H1 (cell line): ENCODE data around the gene HMGCL. TPM values are rescaled to one million over a fixed set of nuclear protein-coding genes. Genes with fewer than 3 reads are reported as not detected.

Experiments used
- CTCF ChIA-PET: fragments of 300-600 bp; sonication (Branson Sonifier 250); formaldehyde crosslinking; loops from one replicate; lab custom pipeline; 2021; ENCODE audit not compliant: partially characterized antibody; lab: Charles Lee
- POLR2A ChIA-PET: fragments of 300-600 bp; sonication (Branson Sonifier 250); formaldehyde crosslinking; loops from one replicate; lab custom pipeline; 2021; ENCODE audit warnings: inconsistent platforms; ENCODE audit not compliant: partially characterized antibody; lab: Charles Lee
- DNase-seq, 2 experiments: peaks; one replicate each; pipeline versions ENCODE4 v3.0.0 to v3.0.0-alpha.2; 2010 to 2022; ENCODE audit warnings: low spot score in 2 of 2, low read depth in 1 of 2, mixed read lengths in 1 of 2
- FAIRE-seq: peaks from 2 replicates; lab custom pipeline; 2011; peaks lifted over from hg19 to GRCh38; lab: Jason Lieb, UNC
- H2AFZ ChIP-seq: 2 replicates; pipeline ENCODE4 v1.8.1; 2012; ENCODE audit warnings: low read length, inconsistent platforms
- H2AK5ac ChIP-seq: 2 replicates; pipeline ENCODE4 v1.6.1; 2013; ENCODE audit warnings: low read depth, low read length
- H2BK120ac ChIP-seq: replicated peaks from 2 replicates; pipeline ENCODE3; 2013; ENCODE audit warnings: low read depth, low read length, inconsistent platforms
- H2BK12ac ChIP-seq: 2 replicates; pipeline ENCODE4 v1.6.1; 2013; ENCODE audit warnings: low read depth, low read length
- H2BK15ac ChIP-seq: 2 replicates; pipeline ENCODE4 v1.6.1; 2013; ENCODE audit warnings: low read length
- H2BK20ac ChIP-seq: 2 replicates; pipeline ENCODE4 v1.6.1; 2013; ENCODE audit warnings: low read length
- H2BK5ac ChIP-seq: 2 replicates; pipeline ENCODE4 v1.6.1; 2013; ENCODE audit warnings: low read depth, low read length
- H3K14ac ChIP-seq: 2 replicates; pipeline ENCODE4 v1.6.1; 2013; ENCODE audit warnings: inconsistent platforms; ENCODE audit not compliant: insufficient read length
- H3K18ac ChIP-seq: 2 replicates; pipeline ENCODE4 v1.6.1; 2013; ENCODE audit warnings: low read length; ENCODE audit errors: extremely low read depth
- H3K23ac ChIP-seq: 2 replicates; pipeline ENCODE4 v1.6.1; 2013; ENCODE audit warnings: inconsistent platforms; ENCODE audit not compliant: insufficient read length
- H3K23me2 ChIP-seq: 2 replicates; pipeline ENCODE4 v1.6.1; 2013; ENCODE audit warnings: low read depth, low read length
- H3K27ac ChIP-seq: 2 replicates; pipeline ENCODE4 v1.6.1; 2011; ENCODE audit warnings: low read depth, low read length, inconsistent platforms
- H3K27me3 ChIP-seq, 4 experiments: replicated peaks in 1 of 4; 1 replicate in 1 of 4; 2 replicates in 3 of 4; pipeline versions ENCODE4 v1.6.1 to v1.8.1; 2011 to 2013; ENCODE audit warnings: low read length in 3 of 4, mild to moderate bottlenecking in 3 of 4, inconsistent platforms in 2 of 4, mixed read lengths in 2 of 4, moderate library complexity in 1 of 4; ENCODE audit not compliant: control insufficient read depth in 3 of 4, insufficient read depth in 3 of 4; ENCODE audit errors: extremely low read depth in 1 of 4
- H3K36me3 ChIP-seq, 4 experiments: 2 replicates each; pipeline versions ENCODE4 v1.6.1 to v1.8.1; 2011 to 2013; ENCODE audit warnings: mild to moderate bottlenecking in 4 of 4, low read length in 3 of 4, moderate library complexity in 2 of 4, control low read depth in 1 of 4, inconsistent platforms in 1 of 4; ENCODE audit not compliant: insufficient read depth in 4 of 4, control insufficient read depth in 2 of 4
- H3K4ac ChIP-seq: replicated peaks from 2 replicates; pipeline ENCODE3; 2013; ENCODE audit warnings: low read length, low read depth, mixed read lengths, inconsistent platforms; ENCODE audit not compliant: insufficient read length
- H3K4me1 ChIP-seq, 4 experiments: replicated peaks in 1 of 4; 1 replicate in 1 of 4; 2 replicates in 3 of 4; pipeline versions ENCODE4 v1.6.1 to v1.8.1; 2011 to 2013; ENCODE audit warnings: low read length in 3 of 4, inconsistent platforms in 2 of 4, mixed read lengths in 1 of 4; ENCODE audit not compliant: insufficient read depth in 4 of 4, control insufficient read depth in 3 of 4
- H3K4me2 ChIP-seq, 2 experiments: 2 replicates each; pipeline versions ENCODE4 v1.6.1 to v1.8.1; 2011 to 2013; ENCODE audit warnings: low read depth in 2 of 2, low read length in 2 of 2, control low read depth in 1 of 2, inconsistent platforms in 1 of 2, mild to moderate bottlenecking in 1 of 2; ENCODE audit not compliant: insufficient read depth in 1 of 2
- H3K4me3 ChIP-seq, 4 experiments: fragments of 200-600, 300-600 bp in 1 of 4; sonication (generic), shearing (Covaris generic), sonication (Bioruptor Twin) in 1 of 4; 2 replicates each; pipeline versions ENCODE4 v1.5.1 to v1.8.1; 2011 to 2016; ENCODE audit warnings: low read length in 4 of 4, low read depth in 3 of 4, control low read depth in 2 of 4, inconsistent platforms in 2 of 4, mild to moderate bottlenecking in 2 of 4, mixed read lengths in 1 of 4, moderate library complexity in 1 of 4; ENCODE audit not compliant: insufficient read depth in 2 of 4; ENCODE audit errors: extremely low read depth in 1 of 4
- H3K56ac ChIP-seq: replicated peaks from 2 replicates; pipeline ENCODE3; 2013; ENCODE audit warnings: low read depth, mild to moderate bottlenecking, mixed read lengths, low read length, inconsistent platforms; ENCODE audit not compliant: insufficient read length
- H3K79me1 ChIP-seq: 2 replicates; pipeline ENCODE4 v1.6.1; 2013; ENCODE audit warnings: low read depth, low read length, control low read depth
- H3K79me2 ChIP-seq, 2 experiments: 2 replicates each; pipeline versions ENCODE4 v1.6.1 to v1.8.1; 2012 to 2013; ENCODE audit warnings: low read length in 2 of 2, mild to moderate bottlenecking in 2 of 2, inconsistent platforms in 1 of 2; ENCODE audit not compliant: insufficient read depth in 2 of 2, control insufficient read depth in 1 of 2
- H3K9ac ChIP-seq, 4 experiments: replicated peaks in 1 of 4; 1 replicate in 1 of 4; 2 replicates in 3 of 4; pipeline versions ENCODE4 v1.6.1 to v1.8.1; 2011 to 2013; ENCODE audit warnings: low read depth in 3 of 4, low read length in 3 of 4, control low read depth in 2 of 4, mild to moderate bottlenecking in 2 of 4, moderate library complexity in 2 of 4, inconsistent platforms in 1 of 4; ENCODE audit errors: extremely low read depth in 1 of 4
- H3K9me3 ChIP-seq, 2 experiments: 2 replicates each; pipeline versions ENCODE4 v1.6.1 to v1.8.1; 2012 to 2013; ENCODE audit warnings: mild to moderate bottlenecking in 2 of 2, moderate library complexity in 2 of 2, control low read depth in 1 of 2, inconsistent platforms in 1 of 2, low read depth in 1 of 2, low read length in 1 of 2, mixed read lengths in 1 of 2; ENCODE audit not compliant: insufficient read depth in 2 of 2
- H4K20me1 ChIP-seq, 2 experiments: replicated peaks in 1 of 2; 2 replicates each; pipeline versions ENCODE3 to v1.8.1; 2011 to 2013; ENCODE audit warnings: inconsistent platforms in 2 of 2, low read length in 2 of 2, mild to moderate bottlenecking in 1 of 2; ENCODE audit not compliant: insufficient read depth in 2 of 2, control insufficient read depth in 1 of 2
- H4K5ac ChIP-seq: 2 replicates; pipeline ENCODE4 v1.6.1; 2013; ENCODE audit warnings: low read length, low read depth, mixed read lengths, inconsistent platforms; ENCODE audit not compliant: insufficient read length
- H4K8ac ChIP-seq: 2 replicates; pipeline ENCODE4 v1.8.0; 2013; ENCODE audit warnings: mild to moderate bottlenecking, moderate library complexity, low read length, inconsistent platforms; ENCODE audit not compliant: insufficient read depth; ENCODE audit errors: extremely low read depth
- H4K91ac ChIP-seq: replicated peaks from 2 replicates; pipeline ENCODE3; 2013; ENCODE audit warnings: low read length, mixed read lengths, inconsistent platforms; ENCODE audit not compliant: insufficient read length
- CHD2 ChIP-seq: IDR thresholded peaks from 2 replicates; pipeline ENCODE4 v1.6.1; 2012; ENCODE audit warnings: low read length, improper control_type of control experiment
- CREB1 ChIP-seq: IDR thresholded peaks from 2 replicates; pipeline ENCODE4 v1.6.1; 2012; ENCODE audit warnings: inconsistent platforms
- CTCF ChIP-seq, 3 experiments: IDR thresholded peaks; 1 replicate in 2 of 3; 2 replicates in 1 of 3; pipeline versions ENCODE4 v1.5.1 to v1.6.1; 2011; ENCODE audit warnings: low read length in 3 of 3, mild to moderate bottlenecking in 3 of 3, inconsistent platforms in 2 of 3, low read depth in 1 of 3, moderate library complexity in 1 of 3; ENCODE audit not compliant: insufficient read depth in 1 of 3; ENCODE audit errors: control extremely low read depth in 1 of 3
- EP300 ChIP-seq, 2 experiments: IDR thresholded peaks; 1 replicate in 1 of 2; 2 replicates in 1 of 2; pipeline ENCODE4 v1.6.1; 2011 to 2012; ENCODE audit warnings: low read depth in 2 of 2, low read length in 2 of 2, mild to moderate bottlenecking in 2 of 2, borderline replicate concordance in 1 of 2, inconsistent platforms in 1 of 2, moderate library complexity in 1 of 2
- NANOG ChIP-seq: IDR thresholded peaks from 2 replicates; pipeline ENCODE4 v1.6.1; 2011; ENCODE audit warnings: low read length, low read depth, mild to moderate bottlenecking, inconsistent platforms; ENCODE audit not compliant: insufficient read depth, poor library complexity, severe bottlenecking
- PHF8 ChIP-seq: fragments of 200-600 bp; sonication (generic); conservative IDR thresholded peaks from 2 replicates; pipeline ENCODE4 v1.7.1; 2012; ENCODE audit warnings: low read depth, mild to moderate bottlenecking, inconsistent platforms, low read length, moderate library complexity
- POLR2A ChIP-seq, 2 experiments: IDR thresholded peaks; 1 replicate in 1 of 2; 2 replicates in 1 of 2; pipeline ENCODE4 v1.6.1; 2011; ENCODE audit warnings: low read depth in 2 of 2, low read length in 2 of 2, mild to moderate bottlenecking in 2 of 2; ENCODE audit errors: control extremely low read depth in 1 of 2
- POLR2AphosphoS5 ChIP-seq: IDR thresholded peaks from 2 replicates; pipeline ENCODE4 v1.6.1; 2011; ENCODE audit warnings: low read depth, low read length
- SP2 ChIP-seq: IDR thresholded peaks from 2 replicates; pipeline ENCODE4 v1.6.1; 2012; ENCODE audit warnings: mild to moderate bottlenecking, low read length, inconsistent platforms
- WGBS, 2 experiments: shearing (Covaris generic) in 1 of 2; methylation state at CpG; one replicate each; pipeline versions ENCODE4 v1.1.6 to v1.1.7; 2013 to 2015; ENCODE audit warnings: low lambda C conversion rate in 2 of 2, mixed read lengths in 2 of 2, inconsistent platforms in 1 of 2, low coverage in 1 of 2, missing lambda C conversion rate in 1 of 2; ENCODE audit not compliant: insufficient replicate concordance in 2 of 2, insufficient coverage in 1 of 2, insufficient read length in 1 of 2; ENCODE audit errors: extremely low coverage in 1 of 2, missing lambda C conversion rate in 1 of 2; 5-methylcytosine and 5-hydroxymethylcytosine counted together
- polyA plus RNA-seq, 7 experiments: library from polyadenylated mRNA; depleted of rRNA in 3 of 7; stranded (reverse) in 5 of 7; unstranded in 2 of 7; fragments of >200 nt in 5 of 7; fragments of 200-250 nt in 2 of 7; gene quantifications; 1 replicate in 5 of 7; 2 replicates in 1 of 7; 4 replicates in 1 of 7; pipeline versions ENCODE4 v1.2.1 to v1.2.3, GENCODE V29; 2011 to 2013; ENCODE audit warnings: missing spikeins in 2 of 7, mixed read lengths in 2 of 7
- total RNA-seq: library from RNA; stranded (reverse); fragmentation: NEBNext Ultra II Directional; extraction: Animal tissue kit (Norgen Biotek cat#: 25700); gene quantifications from 2 replicates; pipeline ENCODE4 v1.2.1, GENCODE V29; 2021
- TF ChIP-seq, protein P1 (sequence below): IDR thresholded peaks from 2 replicates; pipeline ENCODE4 v1.6.1; 2012; ENCODE audit warnings: inconsistent platforms

Gene HMGCL
- total and polyA plus RNA-seq, 2 of the 8 experiments (the other 6 are each of a cell fraction or from before 2014, with no cell fraction given) = 13.7 to 19.5 TPM

DNA sequence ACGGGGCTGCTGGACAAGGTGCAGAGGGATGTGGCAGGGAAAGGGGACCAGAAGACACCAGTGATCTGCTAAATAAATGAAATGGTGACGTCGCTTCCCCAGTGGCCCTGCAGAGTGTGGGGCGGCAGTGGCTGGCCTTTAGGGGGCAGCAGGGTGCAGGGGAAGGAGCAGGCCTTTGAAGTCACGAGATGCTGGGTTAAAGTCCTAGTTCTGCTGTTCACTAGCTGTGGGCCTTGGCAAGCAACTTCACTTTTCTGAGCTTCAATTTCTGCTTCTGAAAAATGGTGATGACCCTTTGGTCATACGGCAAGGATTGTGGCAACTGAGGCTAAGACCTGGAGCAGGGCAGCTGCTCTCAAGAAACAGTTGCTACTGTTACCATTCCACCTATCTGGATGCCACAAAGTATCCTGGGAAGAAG, 15.5 kb downstream of the HMGCL start:
- H2BK12ac ChIP-seq = no peak overlapping the region
- no peaks in the 10 kb centered on the region for H3K79me1 ChIP-seq
- no peak overlapping the region for H2BK120ac ChIP-seq
- no peak overlapping the region for H2BK20ac ChIP-seq
- H3K14ac ChIP-seq = no peak overlapping the region
- CTCF ChIA-PET = interaction anchor here (0.5 to 6.5 kb wide), 26 partner anchors 9 to 383 kb away, joined by 3 to 99 read pairs (median 6); partner anchors contain the start of genes FUCA1, GALE and HMGCL
- no peaks in the 10 kb centered on the region for H3K9me3 ChIP-seq
- FAIRE-seq (peak; percentile 88), DNase-seq (peak in 1 of 2 experiments; percentile 86)
- no peak overlapping the region for H3K18ac ChIP-seq
- no peak overlapping the region for H3K23ac ChIP-seq
- H2BK5ac ChIP-seq = no peak overlapping the region
- no peaks in the 10 kb centered on the region for H3K23me2 ChIP-seq
- H3K4me3 ChIP-seq = no peak overlapping the region
- peaks cover 0 to 2% of the 10 kb centered on the region in 2 experiments for H4K20me1 ChIP-seq
- no peak overlapping the region for H3K9ac ChIP-seq
- H2BK15ac ChIP-seq = no peak overlapping the region
- H3K4me2 ChIP-seq = no peak overlapping the region
- H3K56ac ChIP-seq = no peak overlapping the region
- H3K27me3 ChIP-seq = no peaks in the 10 kb centered on the region
- H3K27ac ChIP-seq = no peak overlapping the region
- H3K4ac ChIP-seq = no peak overlapping the region
- no peak overlapping the region for H4K5ac ChIP-seq
- H2AK5ac ChIP-seq = no peak overlapping the region
- 23% methylated on average over 6 of the region's 6 CpGs; no CpG with 5 or more reads in 1 of the 2 experiments for WGBS, 2 experiments
- no peak overlapping the region for H4K8ac ChIP-seq
- POLR2A ChIA-PET = interaction anchor here (0.8 to 1.6 kb wide), 5 partner anchors 9 to 119 kb away, joined by 3 to 4 read pairs (median 4); partner anchors contain the start of genes GALE and RPL11
- no peak overlapping the region for H2AFZ ChIP-seq
- H4K91ac ChIP-seq = no peak overlapping the region
- no peaks in the 10 kb centered on the region for H3K79me2 ChIP-seq
- peaks cover 0 to 1% (median 0%) of the 10 kb centered on the region in 4 experiments; a peak in 2 of 7 replicates for H3K4me1 ChIP-seq
- peaks cover 0 to 4% (median 1%) of the 10 kb centered on the region in 4 experiments; a peak in 2 of 8 replicates for H3K36me3 ChIP-seq
- no peak for TF ChIP-seq POLR2A (IDR thresholded peaks at IDR 0.05; ENCODE audit: control extremely low read depth in 1 of 2, low read depth in 2 of 2, low read length in 2 of 2)
- TF ChIP-seq CHD2 = no peak
- TF ChIP-seq CTCF (IDR thresholded peaks at IDR 0.05; ENCODE audit: control extremely low read depth in 1 of 3, insufficient read depth in 1 of 3, low read depth in 1 of 3, low read length in 3 of 3) = peak; percentile 90 to 97 (median 96)
- TF ChIP-seq, protein P1, sequence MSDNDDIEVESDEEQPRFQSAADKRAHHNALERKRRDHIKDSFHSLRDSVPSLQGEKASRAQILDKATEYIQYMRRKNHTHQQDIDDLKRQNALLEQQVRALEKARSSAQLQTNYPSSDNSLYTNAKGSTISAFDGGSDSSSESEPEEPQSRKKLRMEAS = 0 out of 2 replicates have a peak, but pooled peaks have one; percentile 37
- TF ChIP-seq EP300 (IDR thresholded peaks at IDR 0.05; ENCODE audit: borderline replicate concordance in 1 of 2, low read depth in 2 of 2, low read length in 2 of 2) = no peak
- no peak for TF ChIP-seq NANOG
- TF ChIP-seq POLR2AphosphoS5 = no peak
- TF ChIP-seq SP2 = no peak
- peak; percentile 75 for TF ChIP-seq CREB1
- TF ChIP-seq PHF8 = no peak
